NK-92 (cell line): ENCODE measurements around the gene ZC3H4.

Source experiments
- DNase-seq: peaks from one replicate; lab custom pipeline; 2025; ENCODE audit not compliant: unreplicated experiment; lab: John Stamatoyannopoulos, UW

Gene ZC3H4

GRCh38 chr19:47022541-47023447, 90.8 kb downstream of the ZC3H4 start:
- DNase-seq = no peak

- DNase-seq = no peak
These were observed 91.4 kb downstream of the ZC3H4 start for GRCh38 chr19:47022140-47022536.

GRCh38 chr19:47021536-47022139, 91.9 kb downstream of the ZC3H4 start:
- DNase-seq = no peak

- no peak for DNase-seq
These were observed 92.5 kb downstream of the ZC3H4 start for GRCh38 chr19:47020992-47021496.

GRCh38 chr19:47020132-47020805, 93.3 kb downstream of the ZC3H4 start:
- no peak for DNase-seq

GRCh38 chr19:47019431-47020041, 94.0 kb downstream of the ZC3H4 start, which contains the start of gene NPAS1:
Gene NPAS1 (plus strand): TSS chr19:47019837. CDS start chr19:47021048, 1,211 bp downstream.
- DNase-seq = no peak

GRCh38 chr19:47018923-47019322, 94.7 kb downstream of the ZC3H4 start:
- DNase-seq = no peak
